ENCODE data around the gene PPP3R1.

- no peak for TF ChIP-seq CTCF (IDR thresholded peaks at IDR 0.05; ENCODE audit: insufficient read depth, low read length, poor library complexity, severe bottlenecking)
- TF ChIP-seq EZH2phosphoT487 (conservative IDR thresholded peaks at IDR 0.05; ENCODE audit: low read length) = no peak
Measured at GRCh38 chr2:68293024-68293423, 40.7 kb upstream of the PPP3R1 start.

All from SU-DHL-6 (cell line).